ENCODE data around the gene PLEKHA7.

DNA sequence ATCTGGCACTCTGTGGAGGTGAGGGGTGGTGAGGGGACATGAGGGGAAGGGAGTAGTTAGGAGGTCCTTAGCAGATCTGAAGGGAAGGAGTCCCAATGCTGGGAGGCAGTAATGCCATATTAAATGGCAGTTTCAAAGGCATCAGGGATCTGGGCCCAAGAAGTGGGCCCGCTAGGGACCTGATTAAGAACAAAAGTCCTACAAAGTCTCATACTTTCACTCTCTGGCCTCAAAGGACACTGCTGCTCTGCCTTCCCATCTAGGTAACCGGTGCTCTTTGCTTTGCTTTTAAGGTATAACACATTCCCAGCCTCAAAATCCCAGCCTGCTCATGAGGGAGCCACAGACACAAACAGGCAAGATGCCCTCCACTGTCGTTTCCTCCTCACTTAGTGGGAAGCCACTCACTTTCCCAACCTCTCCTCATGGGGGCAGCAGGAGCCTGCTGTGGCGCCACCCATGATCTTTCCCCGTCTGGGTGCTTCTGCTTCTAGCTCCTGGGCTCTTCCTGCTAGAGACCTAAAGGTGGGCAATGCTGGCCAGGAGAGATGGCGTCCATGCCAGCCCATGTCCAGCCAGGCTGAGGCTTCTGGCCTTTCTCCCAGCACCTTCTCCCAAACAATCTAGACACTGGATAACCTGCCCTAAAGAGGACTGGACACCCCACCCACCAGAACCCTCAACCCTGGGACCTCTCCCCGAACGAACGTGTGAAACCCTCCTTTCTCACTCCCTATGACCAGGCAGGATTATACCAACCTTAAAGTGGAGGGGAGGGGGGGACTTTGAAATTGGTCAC is 68.3 kb downstream of the PLEKHA7 start:
- peak; percentile 44; the same call in 1 of the 2 replicates for TF ChIP-seq POLR2A (IDR thresholded peaks at IDR 0.05; ENCODE audit: low read depth, low read length)
- peak; percentile 31; the same call in 1 of the 2 replicates for TF ChIP-seq POLR2AphosphoS5 (IDR thresholded peaks at IDR 0.05; ENCODE audit: low read depth, low read length)
- no peak for TF ChIP-seq TAF1 (IDR thresholded peaks at IDR 0.05; ENCODE audit: borderline replicate concordance, low read depth, low read length)

All from GM12892 (cell line).